Tibial artery (tissue), 4 donors: ENCODE results near the gene GARNL3.

Source experiments
- DNase-seq, 2 donors: peaks; one replicate each; pipeline ENCODE4 v3.0.0-alpha.2; 2019
- H3K27ac ChIP-seq, 2 donors: fragments of 200-600 bp; sonication (generic) in 1 of 2; 1 replicate in 1 of 2; 2 replicates in 1 of 2; pipeline ENCODE4 v1.5.1; 2018 to 2019; ENCODE audit warnings: mild to moderate bottlenecking in 1 of 2
- H3K27me3 ChIP-seq, 2 donors: fragments of 200-600 bp; sonication (generic) in 1 of 2; one replicate each; pipeline versions ENCODE4 v1.5.1 to v1.6.0; 2016 to 2019
- H3K36me3 ChIP-seq, 3 donors: fragments of 200-600 bp; sonication (generic) in 2 of 3; one replicate each; pipeline ENCODE4 v1.5.1; 2016 to 2019; ENCODE audit warnings: mild to moderate bottlenecking in 2 of 3
- H3K4me1 ChIP-seq, 4 donors: fragments of 200-600 bp; sonication (generic) in 2 of 4; 1 replicate in 3 of 4; 2 replicates in 1 of 4; pipeline ENCODE4 v1.5.1; 2016 to 2019
- H3K4me3 ChIP-seq, 2 donors: fragments of 200-600 bp; sonication (generic) in 1 of 2; 1 replicate in 1 of 2; 2 replicates in 1 of 2; pipeline ENCODE4 v1.5.1; 2018 to 2019; ENCODE audit warnings: mild to moderate bottlenecking in 2 of 2
- H3K9me3 ChIP-seq, 3 donors: fragments of 200-600 bp; sonication (generic) in 1 of 3; one replicate each; pipeline ENCODE4 v1.5.1; 2016 to 2019
- CTCF ChIP-seq, 2 experiments: fragments of 200-600 bp in 1 of 2; fragments of 450-650 bp in 1 of 2; IDR thresholded peaks; one replicate each; pipeline ENCODE4 v1.5.1; 2017 to 2019; ENCODE audit warnings: antibody characterized with exemption in 2 of 2, mild to moderate bottlenecking in 1 of 2, moderate library complexity in 1 of 2
- intact Hi-C: fragments of 100-400 bp; cut with DNase I; formaldehyde crosslinking; loops from one replicate; pipeline ENCODE4 v1.15.0; 2023; ENCODE audit warnings: low total_unique reads

The GARNL3 gene

GRCh38 chr9:127309715-127310114 is 45.1 kb downstream of the GARNL3 start:
- Histone ChIP-seq H3K27me3 (no peaks in the 10 kb centered on the region), H3K4me3 (no peak overlapping the region), H3K4me1 (peaks cover 0 to 62% (median 33%) of the 10 kb centered on the region in 4 donors), H3K27ac (peak overlapping the region; percentile 36 to 75), H3K36me3 (peaks cover 14 to 16% (median 16%) of the 10 kb centered on the region in 3 donors), H3K9me3 (no peaks in the 10 kb centered on the region)
- DNase-seq = no peak
- intact Hi-C loops = loop anchor here (10.0 kb wide), 1 partner anchor 65 kb away; no protein-coding TSS in a partner anchor
- no peak for TF ChIP-seq CTCF (IDR thresholded peaks at IDR 0.05)

DNA sequence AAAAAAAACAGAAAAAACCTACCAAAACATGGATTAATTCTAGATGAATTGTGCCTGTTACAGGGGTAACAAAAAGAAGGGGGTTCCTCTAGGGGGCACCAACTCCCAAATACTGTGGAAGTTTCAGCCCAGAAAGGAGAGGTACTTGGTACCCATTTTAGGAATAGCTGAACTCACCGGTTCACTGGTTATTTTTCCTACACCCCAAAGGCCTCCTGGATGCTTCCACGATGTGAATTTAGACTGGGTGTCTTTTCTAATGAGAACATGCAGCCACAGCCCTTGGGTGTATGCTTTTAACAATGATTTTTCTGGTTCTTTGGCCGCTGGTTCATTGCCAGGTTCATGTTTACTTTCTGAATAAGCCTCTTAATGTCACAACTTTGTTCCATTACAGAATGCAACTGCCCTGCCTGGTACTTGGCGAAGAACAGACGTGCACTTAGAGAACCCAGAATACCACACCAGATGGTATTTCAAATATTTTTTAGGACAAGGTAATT is 46.7 kb downstream of the GARNL3 start:
- peak; percentile 73 to 81 for DNase-seq
- Histone ChIP-seq H3K9me3 (no peaks in the 10 kb centered on the region), H3K4me3 (no peak overlapping the region), H3K27ac (peak overlapping the region; percentile 65 to 75), H3K4me1 (peaks cover 0 to 62% (median 34%) of the 10 kb centered on the region in 4 donors), H3K27me3 (no peaks in the 10 kb centered on the region), H3K36me3 (peaks cover 19 to 31% (median 21%) of the 10 kb centered on the region in 3 donors)
- TF ChIP-seq CTCF (IDR thresholded peaks at IDR 0.05) = peak in 1 of 2 experiments; percentile 27
- intact Hi-C loops = no loop called here

- no peak for TF ChIP-seq CTCF (IDR thresholded peaks at IDR 0.05)
- Histone ChIP-seq H3K27ac (peak overlapping the region; percentile 65 to 75), H3K36me3 (peaks cover 19 to 33% (median 21%) of the 10 kb centered on the region in 3 donors), H3K4me1 (peaks cover 0 to 70% (median 32%) of the 10 kb centered on the region in 4 donors), H3K27me3 (no peaks in the 10 kb centered on the region), H3K9me3 (no peaks in the 10 kb centered on the region), H3K4me3 (no peak overlapping the region)
- DNase-seq = no peak
- intact Hi-C loops = no loop called here
Observed at GRCh38 chr9:127313042-127313560, 48.5 kb downstream of the GARNL3 start.

DNA sequence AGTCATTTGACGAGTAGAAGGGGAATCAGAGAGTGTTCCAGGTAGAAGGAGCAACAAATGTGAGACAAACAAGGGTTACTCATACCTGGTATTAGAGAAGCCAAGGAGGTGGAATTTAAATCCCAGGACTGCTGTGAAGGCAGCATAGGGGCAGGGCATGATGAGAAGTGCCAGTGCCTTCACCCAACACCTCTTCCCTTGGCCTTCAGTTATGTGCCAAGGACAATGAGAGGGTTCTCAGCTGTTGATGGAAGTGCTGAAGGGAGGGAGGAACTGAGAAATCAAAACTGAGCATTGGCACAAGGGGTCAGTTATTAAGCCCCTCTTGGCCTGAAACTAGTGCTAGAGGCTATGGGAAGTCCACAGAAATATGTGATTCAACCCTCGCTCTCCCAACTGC is 50.3 kb downstream of the GARNL3 start:
- no peaks in the 10 kb centered on the region for H3K9me3 ChIP-seq
- peaks cover 19 to 36% (median 21%) of the 10 kb centered on the region in 3 donors for H3K36me3 ChIP-seq
- intact Hi-C loops = no loop called here
- no peaks in the 10 kb centered on the region for H3K27me3 ChIP-seq
- no peak for TF ChIP-seq CTCF (IDR thresholded peaks at IDR 0.05)
- DNase-seq = no peak
- H3K4me1 ChIP-seq = peaks cover 0 to 70% (median 34%) of the 10 kb centered on the region in 4 donors
- peak overlapping the region; percentile 26 to 75 for H3K27ac ChIP-seq
- H3K4me3 ChIP-seq = no peak overlapping the region

- no peak for TF ChIP-seq CTCF (IDR thresholded peaks at IDR 0.05)
- DNase-seq = peak in 1 of 2 donors; percentile 62
Observed at GRCh38 chr9:127316586-127317323, 52.2 kb downstream of the GARNL3 start.

More at GRCh38 chr9:127316586-127317323, 52.2 kb downstream of the GARNL3 start:
- intact Hi-C loops = no loop called here
- peaks cover 19 to 36% (median 21%) of the 10 kb centered on the region in 3 donors for H3K36me3 ChIP-seq
- H3K4me1 ChIP-seq = peaks cover 0 to 60% (median 27%) of the 10 kb centered on the region in 4 donors
- peak overlapping the region; percentile 23 to 40 for H3K27ac ChIP-seq
- no peaks in the 10 kb centered on the region for H3K9me3 ChIP-seq
- H3K27me3 ChIP-seq = no peaks in the 10 kb centered on the region
- no peak overlapping the region for H3K4me3 ChIP-seq
